T follicular helper cell (primary cell): ENCODE measurements around the gene CLDN10.
"Not testable (repeated sequence)": the region's sequence is repeated elsewhere in the genome, so short reads cannot be mapped to it uniquely, and the experiment has no call there.

Experiments
- DNase-seq: peaks from one replicate; pipeline ENCODE4 v3.0.0-alpha.2; 2020; ENCODE audit warnings: low read depth

Gene CLDN10

GRCh38 chr13:95541308-95541707, 11.2 kb upstream of the CLDN10 start:
- DNase-seq: no peak

- no peak for DNase-seq
These were observed 10.5 kb upstream of the CLDN10 start for GRCh38 chr13:95541911-95542474.

- DNase-seq: no peak
These were observed 8.2 kb upstream of the CLDN10 start for GRCh38 chr13:95544293-95544692.

GRCh38 chr13:95546919-95547318, 5.6 kb upstream of the CLDN10 start:
- no peak for DNase-seq

- no peak for DNase-seq
These were observed 4.9 kb upstream of the CLDN10 start for GRCh38 chr13:95547531-95548167.

- no peak for DNase-seq
These were observed 347 bp upstream of the CLDN10 start for GRCh38 chr13:95552208-95552538.

- no peak for DNase-seq
These were observed 1.3 kb downstream of the CLDN10 start for GRCh38 chr13:95553581-95554385.

- no peak for DNase-seq
These were observed 4.5 kb downstream of the CLDN10 start for GRCh38 chr13:95557013-95557412.

- no peak for DNase-seq
These were observed 6.6 kb downstream of the CLDN10 start for GRCh38 chr13:95559100-95559499.

GRCh38 chr13:95560387-95560786, 7.9 kb downstream of the CLDN10 start:
- no peak for DNase-seq

- DNase-seq: no peak
These were observed 11.6 kb downstream of the CLDN10 start for GRCh38 chr13:95564091-95564490.

GRCh38 chr13:95564733-95565291, 12.3 kb downstream of the CLDN10 start:
- no peak for DNase-seq

- DNase-seq: not testable (repeated sequence)
These were observed 13.2 kb downstream of the CLDN10 start for GRCh38 chr13:95565758-95566157.

- DNase-seq: no peak
These were observed 15.6 kb downstream of the CLDN10 start for GRCh38 chr13:95568131-95568530.

GRCh38 chr13:95570016-95570415, 17.5 kb downstream of the CLDN10 start:
- no peak for DNase-seq

GRCh38 chr13:95571941-95572340, 19.4 kb downstream of the CLDN10 start:
- DNase-seq: no peak

GRCh38 chr13:95573221-95573620, 20.7 kb downstream of the CLDN10 start:
- no peak for DNase-seq

GRCh38 chr13:95579303-95579702, 26.8 kb downstream of the CLDN10 start:
- no peak for DNase-seq

- no peak for DNase-seq
These were observed 33.3 kb downstream of the CLDN10 start for GRCh38 chr13:95585867-95586266.

GRCh38 chr13:95588134-95588533, 35.6 kb downstream of the CLDN10 start:
- no peak for DNase-seq

- no peak for DNase-seq
These were observed 36.2 kb downstream of the CLDN10 start for GRCh38 chr13:95588721-95589120.

GRCh38 chr13:95593462-95593861, 40.9 kb downstream of the CLDN10 start:
- no peak for DNase-seq

GRCh38 chr13:95596701-95597100, 44.2 kb downstream of the CLDN10 start:
- no peak for DNase-seq
